HG02610 (cell line): ENCODE measurements around the gene SURF1.
"Not testable (repeated sequence)": the region's sequence is repeated elsewhere in the genome, so short reads cannot be mapped to it uniquely, and the experiment has no call there.

ENCODE experiments used
- ATAC-seq: cut with Tn5 transposase; IDR thresholded peaks from one replicate; pipeline ENCODE4 v1.9.1; 2021; ENCODE audit warnings: mild to moderate bottlenecking, moderate library complexity; ENCODE audit not compliant: unreplicated experiment

SURF1 gene, protein sequence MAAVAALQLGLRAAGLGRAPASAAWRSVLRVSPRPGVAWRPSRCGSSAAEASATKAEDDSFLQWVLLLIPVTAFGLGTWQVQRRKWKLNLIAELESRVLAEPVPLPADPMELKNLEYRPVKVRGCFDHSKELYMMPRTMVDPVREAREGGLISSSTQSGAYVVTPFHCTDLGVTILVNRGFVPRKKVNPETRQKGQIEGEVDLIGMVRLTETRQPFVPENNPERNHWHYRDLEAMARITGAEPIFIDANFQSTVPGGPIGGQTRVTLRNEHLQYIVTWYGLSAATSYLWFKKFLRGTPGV

DNA sequence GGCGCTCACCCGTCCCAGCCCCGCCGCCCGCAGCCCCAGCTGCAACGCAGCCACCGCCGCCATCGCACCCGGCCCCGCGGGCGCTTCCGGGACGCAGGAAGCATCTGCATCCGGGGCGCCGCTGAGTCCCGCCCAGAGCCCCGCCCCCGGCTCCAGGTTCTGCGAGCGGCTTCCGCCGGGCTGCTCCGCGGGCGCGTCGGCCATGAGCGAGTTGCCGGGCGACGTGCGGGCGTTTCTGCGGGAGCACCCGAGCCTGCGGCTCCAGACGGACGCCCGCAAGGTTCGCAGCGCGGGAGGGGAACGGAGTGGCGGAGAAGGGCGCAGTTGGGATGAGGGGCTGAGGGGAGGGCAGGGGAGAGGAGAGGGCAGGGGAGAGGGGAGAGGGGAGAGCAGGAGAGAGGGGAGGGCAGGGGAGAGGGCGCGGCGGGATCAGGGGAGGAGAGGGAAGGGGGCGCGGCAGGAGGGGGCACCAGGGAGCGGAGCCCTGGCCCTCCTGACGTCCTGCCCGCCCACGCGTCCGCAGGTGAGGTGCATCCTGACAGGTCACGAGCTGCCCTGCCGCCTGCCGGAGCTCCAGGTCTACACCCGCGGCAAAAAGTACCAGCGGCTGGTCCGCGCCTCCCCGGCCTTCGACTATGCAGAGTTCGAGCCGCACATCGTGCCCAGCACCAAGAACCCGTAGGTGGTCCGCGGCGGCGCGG lies at the start of gene SURF1, which contains the start of gene SURF2:
Gene SURF1 (minus strand): TSS at position 97 of the 701 bp plus-strand sequence. CDS start 34 bp downstream, at position 63.
Gene SURF2 (plus strand): TSS at position 160 of the 701 bp plus-strand sequence. CDS start 43 bp downstream, at position 203.
- ATAC-seq: peak; percentile 77

- ATAC-seq: no peak
These were observed 49.5 kb upstream of the SURF1 start for GRCh38 chr9:133405508-133406438.

DNA sequence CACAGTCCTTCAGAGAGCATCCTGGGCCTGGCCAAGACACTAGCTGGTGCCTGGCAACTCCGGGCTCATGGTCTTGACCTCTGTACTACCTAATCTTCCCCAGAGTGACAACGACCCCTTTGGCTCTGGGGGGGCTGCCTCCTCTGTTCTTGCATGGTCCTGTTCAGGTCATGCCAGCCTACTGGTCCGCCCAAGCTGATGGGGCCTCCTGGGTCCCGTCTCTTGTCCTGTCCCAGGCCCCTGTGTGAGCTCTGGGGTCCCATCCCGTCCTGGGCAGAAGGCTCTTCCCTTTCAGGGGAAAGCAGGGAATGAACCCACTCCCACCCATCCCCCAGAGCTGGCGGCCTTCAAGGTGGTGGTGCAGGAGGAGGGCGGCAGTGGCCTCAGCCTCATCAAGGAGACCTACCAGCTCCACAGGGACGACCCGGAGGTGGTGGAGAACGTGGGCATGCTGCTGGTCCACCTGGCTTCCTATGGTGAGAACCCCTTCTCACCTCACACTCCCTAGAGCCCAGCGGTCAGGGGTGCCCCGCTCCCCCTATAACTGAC lies 48.2 kb upstream of the SURF1 start:
- no peak for ATAC-seq

DNA sequence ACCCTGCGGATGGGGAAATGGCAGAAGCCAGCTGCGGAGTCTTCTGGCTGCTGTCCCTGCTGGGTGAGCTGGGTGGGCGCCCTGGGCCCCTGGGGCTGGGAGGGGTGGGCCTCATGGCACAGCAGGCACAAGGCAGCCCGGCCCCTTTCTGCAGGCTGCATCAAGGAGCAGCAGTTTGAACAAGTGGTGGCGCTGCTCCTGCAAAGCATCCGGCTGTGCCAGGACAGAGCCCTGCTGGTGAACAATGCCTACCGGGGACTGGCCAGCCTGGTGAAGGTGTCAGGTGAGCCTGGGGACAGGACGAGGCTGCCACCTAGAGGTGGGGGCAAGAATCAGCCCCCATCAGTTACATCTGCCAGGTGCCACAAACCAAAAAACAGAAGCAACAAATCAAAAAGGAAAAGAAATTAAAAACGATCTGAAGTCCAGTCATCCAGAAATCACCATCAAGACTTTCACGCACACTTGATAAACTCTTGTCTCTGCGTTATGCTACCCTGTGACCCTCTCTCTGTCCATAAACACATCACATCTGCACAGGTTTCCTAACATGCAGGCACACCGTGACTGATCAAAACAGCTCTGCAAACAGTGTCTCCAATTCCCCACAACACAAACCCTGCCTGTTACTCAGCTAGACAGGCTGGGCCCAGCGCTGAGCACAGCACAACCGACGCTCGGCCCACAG lies 47.6 kb upstream of the SURF1 start:
- no peak for ATAC-seq

GRCh38 chr9:133402689-133403088 lies 46.4 kb upstream of the SURF1 start:
- ATAC-seq: no peak

DNA sequence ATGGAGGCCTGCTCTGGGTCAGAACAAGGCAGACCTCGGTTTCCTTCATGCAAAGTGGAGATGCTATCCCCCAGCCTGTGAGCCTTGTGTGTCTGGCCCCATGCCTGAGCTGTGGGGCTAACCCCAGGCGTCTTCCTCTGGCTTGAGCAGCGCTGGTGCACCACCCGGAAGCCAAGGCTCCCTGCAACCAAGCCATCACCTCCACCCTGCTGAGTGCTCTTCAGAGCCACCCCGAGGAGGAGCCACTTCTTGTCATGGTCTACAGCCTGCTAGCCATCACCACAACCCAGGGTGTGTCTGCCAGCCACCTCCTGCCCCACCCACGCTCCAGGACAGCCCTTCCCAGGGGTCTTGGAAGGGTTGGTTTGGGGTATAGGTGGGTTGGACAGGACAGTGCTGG lies 45.3 kb upstream of the SURF1 start:
- ATAC-seq: no peak

- ATAC-seq: no peak
These were observed 44.0 kb upstream of the SURF1 start for GRCh38 chr9:133400292-133400691.

DNA sequence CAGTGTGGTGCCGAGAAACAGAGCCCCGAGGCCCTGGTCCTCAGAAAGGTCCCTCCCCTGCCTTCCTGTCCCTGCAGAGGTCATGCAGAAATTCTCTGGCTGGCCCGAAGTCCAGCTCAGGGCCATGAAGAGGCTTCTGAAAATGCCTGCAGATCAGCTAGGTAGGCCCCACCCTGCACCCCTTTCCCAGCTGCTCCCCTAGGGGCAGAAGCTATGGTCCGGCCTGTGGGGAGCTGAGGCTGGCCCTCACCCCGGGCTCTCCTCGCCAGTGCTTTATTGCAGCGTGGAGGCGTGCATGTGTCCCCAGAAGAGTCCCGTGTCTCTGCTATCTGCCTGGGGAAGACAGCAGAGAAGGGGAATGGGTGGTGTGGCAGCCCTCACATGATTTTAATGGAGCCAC lies 41.6 kb upstream of the SURF1 start:
- ATAC-seq: no peak

DNA sequence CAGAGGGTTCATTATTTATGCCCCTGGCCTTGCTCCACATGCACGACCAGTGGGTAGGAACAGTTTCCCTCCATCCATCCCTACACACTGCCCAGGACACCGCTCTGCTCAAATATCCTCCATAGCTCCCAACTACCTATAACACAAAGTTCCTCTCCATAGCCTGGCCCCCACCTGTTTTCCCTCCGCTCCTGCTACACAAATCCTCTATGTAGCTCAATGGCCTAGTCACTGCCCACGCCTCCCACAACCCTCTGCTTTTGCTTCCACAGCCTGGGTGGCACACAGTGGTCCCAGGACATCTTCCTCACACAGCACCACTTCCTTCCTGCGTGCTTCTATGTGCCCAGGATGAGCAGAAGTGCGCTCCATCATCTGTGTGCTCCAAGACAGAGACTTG lies 41.1 kb upstream of the SURF1 start:
- no peak for ATAC-seq

DNA sequence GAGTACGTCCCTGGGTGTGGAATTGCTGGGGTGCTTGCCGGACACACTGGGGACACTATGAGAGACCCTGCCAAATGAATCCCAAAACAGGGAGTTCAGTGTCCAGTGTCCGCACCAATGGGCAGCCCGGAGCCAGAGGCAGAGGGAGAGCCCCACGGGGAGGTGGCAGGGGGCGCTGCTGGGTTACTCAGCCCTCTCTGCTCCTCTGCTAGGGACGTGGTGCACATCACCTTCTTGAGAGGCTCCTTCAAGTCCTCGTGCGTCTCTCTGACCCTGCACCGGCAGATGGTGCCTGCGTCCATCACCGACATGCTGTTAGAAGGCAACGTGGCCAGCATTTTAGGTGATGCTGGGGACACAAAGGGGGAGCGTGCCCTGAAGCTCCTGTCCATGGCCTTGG lies 40.7 kb upstream of the SURF1 start:
- ATAC-seq: no peak

DNA sequence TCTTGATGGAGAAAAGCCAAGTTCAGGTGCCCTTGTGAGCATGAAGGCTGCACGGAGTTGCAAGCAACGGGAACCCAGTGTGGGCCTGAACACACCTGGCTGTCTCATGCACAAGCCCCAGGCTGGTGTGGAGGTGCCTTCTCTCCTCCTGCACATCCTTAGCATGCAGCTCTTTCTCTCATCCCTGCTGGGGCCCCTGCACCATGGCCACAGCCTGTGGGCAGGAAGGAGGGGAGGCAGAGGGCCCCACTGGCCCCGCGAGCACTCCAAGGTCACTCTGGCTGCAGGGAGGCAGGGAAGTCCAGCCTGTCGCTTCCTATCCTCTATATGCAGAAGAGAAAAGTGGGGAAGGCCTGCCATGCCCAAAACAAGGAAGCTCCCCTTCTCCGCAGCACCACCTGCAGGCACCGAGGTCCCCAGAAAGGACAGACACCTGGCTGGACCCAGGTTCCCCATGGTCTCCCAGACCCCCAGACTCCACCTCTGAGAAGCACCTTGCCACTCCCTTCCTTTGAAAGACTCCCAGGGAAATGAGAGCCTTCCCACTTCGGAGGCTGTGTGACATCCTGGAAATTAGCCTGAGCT lies 38.5 kb upstream of the SURF1 start:
- no peak for ATAC-seq

DNA sequence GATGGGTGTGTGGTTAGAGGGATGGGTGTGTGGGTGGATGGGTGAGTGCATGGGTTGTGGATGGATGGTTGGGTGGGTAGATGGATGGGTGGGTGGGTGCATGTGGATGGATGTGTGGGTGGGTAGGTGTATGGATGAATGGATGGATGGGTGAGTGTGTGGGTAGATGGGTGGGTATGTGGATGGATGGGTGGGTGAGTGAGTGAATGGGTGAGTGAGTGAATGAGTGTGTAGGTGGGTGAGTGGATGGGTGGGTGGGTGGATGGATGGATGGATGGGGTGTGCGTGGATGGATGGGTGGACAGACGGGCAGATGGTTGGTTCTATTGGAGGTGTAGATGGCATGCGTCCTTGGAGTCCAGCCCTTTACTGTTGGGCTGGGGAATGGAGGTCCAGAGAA lies 37.1 kb upstream of the SURF1 start:
- ATAC-seq: no peak

DNA sequence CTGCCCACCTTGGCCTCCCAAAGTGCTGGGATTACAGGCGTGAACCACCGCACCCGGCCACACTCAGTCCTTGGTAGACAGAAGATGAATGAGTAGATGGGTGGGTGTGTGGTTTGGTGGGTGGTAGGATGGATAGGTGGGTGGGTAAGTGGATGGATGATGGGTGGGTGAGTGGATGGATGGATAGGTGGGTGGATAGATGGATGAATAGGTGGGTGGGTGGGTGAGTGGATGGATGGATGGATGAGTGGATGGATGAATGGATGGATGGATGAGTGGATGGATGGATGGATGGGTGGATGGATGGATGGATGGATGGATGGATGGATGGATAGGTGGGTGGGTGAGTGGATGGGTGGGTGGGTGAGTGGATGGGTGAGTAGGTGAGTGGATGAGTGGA lies 36.0 kb upstream of the SURF1 start:
- ATAC-seq: not testable (repeated sequence)

- ATAC-seq: not testable (repeated sequence)
These were observed 35.2 kb upstream of the SURF1 start for GRCh38 chr9:133391449-133391848.

DNA sequence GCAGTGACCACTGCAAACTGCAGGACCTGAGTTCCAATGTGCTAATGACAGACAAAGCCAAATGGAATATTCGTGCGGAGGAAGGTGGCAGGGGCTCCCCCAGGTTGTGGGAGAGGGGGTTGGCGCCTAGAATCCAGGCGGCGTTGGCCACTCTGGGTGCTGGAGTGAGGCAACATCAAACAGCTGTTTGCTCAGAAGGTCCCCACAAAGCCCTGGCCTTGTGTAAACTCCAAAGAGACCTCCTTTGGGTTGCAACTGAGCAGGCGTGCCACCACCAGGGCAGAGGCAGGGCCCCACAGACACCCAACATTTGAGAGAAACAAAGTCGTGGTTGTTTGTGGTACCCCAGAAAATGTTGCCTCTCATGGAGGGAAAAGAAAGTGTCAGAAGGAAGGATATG lies 34.4 kb upstream of the SURF1 start:
- ATAC-seq: no peak

GRCh38 chr9:133389562-133389961 lies 33.3 kb upstream of the SURF1 start:
- no peak for ATAC-seq

DNA sequence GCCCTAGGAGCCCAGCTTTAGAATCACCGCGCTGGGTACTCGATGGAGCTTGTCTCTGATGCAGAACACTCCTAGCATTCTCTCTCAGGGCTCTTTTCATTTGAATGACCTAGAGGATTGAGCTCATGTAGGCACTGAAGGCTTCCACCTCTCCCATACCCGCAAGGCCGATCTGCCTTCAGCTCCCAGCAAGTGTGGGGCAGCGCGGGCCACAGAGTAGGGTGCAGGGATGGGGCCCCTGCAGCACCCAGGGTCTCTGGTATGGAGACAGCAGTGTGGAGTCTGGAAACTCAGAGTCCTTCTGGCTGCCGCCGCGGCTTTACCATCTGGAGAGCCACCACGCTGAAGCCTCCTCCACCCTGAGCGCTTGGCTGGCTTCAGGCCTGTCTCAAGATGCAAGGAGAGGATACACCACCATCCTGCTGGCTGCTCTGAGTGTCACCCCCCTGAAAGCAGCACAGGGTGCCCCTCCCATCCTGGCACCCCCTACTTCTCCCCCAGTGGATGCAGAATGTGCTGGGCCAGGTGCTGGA lies 32.8 kb upstream of the SURF1 start:
- no peak for ATAC-seq

- no peak for ATAC-seq
These were observed 31.4 kb upstream of the SURF1 start for GRCh38 chr9:133387680-133388079.

- ATAC-seq: no peak
These were observed 30.1 kb upstream of the SURF1 start for GRCh38 chr9:133386338-133386737.

DNA sequence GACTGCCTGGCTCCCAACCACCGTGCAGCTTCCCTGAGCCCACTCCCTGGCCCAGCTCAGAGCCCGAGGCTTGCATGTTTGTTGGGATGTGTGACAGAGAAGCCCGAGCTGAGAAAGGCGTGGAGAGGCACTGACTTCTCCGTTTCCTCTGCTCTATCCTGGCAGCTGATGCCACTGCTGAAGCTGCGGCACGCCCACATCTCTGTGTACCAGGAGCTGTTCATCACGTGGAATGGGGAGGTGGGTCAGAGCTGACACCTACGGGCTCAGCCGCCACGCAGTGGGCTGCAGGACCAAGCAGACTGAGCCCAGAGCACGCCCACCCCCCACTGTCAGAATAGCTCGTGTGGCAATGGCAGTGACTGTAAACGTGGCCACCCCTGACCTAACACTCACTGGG lies 29.2 kb upstream of the SURF1 start:
- no peak for ATAC-seq
